H1 (cell line): ENCODE measurements around the gene NEDD4L. TPM values are rescaled to one million over a fixed set of nuclear protein-coding genes. Genes with fewer than 3 reads are reported as not detected.

ENCODE experiments used
- CTCF ChIA-PET: fragments of 300-600 bp; sonication (Branson Sonifier 250); formaldehyde crosslinking; loops from one replicate; lab custom pipeline; 2021; ENCODE audit not compliant: partially characterized antibody; lab: Charles Lee
- POLR2A ChIA-PET: fragments of 300-600 bp; sonication (Branson Sonifier 250); formaldehyde crosslinking; loops from one replicate; lab custom pipeline; 2021; ENCODE audit warnings: inconsistent platforms; ENCODE audit not compliant: partially characterized antibody; lab: Charles Lee
- DNase-seq, 2 experiments: peaks; one replicate each; pipeline versions ENCODE4 v3.0.0 to v3.0.0-alpha.2; 2010 to 2022; ENCODE audit warnings: low spot score in 2 of 2, low read depth in 1 of 2, mixed read lengths in 1 of 2
- FAIRE-seq: peaks from 2 replicates; lab custom pipeline; 2011; peaks lifted over from hg19 to GRCh38; lab: Jason Lieb, UNC
- H2AFZ ChIP-seq: 2 replicates; pipeline ENCODE4 v1.8.1; 2012; ENCODE audit warnings: low read length, inconsistent platforms
- H2AK5ac ChIP-seq: 2 replicates; pipeline ENCODE4 v1.6.1; 2013; ENCODE audit warnings: low read depth, low read length
- H2BK120ac ChIP-seq: replicated peaks from 2 replicates; pipeline ENCODE3; 2013; ENCODE audit warnings: low read depth, low read length, inconsistent platforms
- H2BK12ac ChIP-seq: 2 replicates; pipeline ENCODE4 v1.6.1; 2013; ENCODE audit warnings: low read depth, low read length
- H2BK15ac ChIP-seq: 2 replicates; pipeline ENCODE4 v1.6.1; 2013; ENCODE audit warnings: low read length
- H2BK20ac ChIP-seq: 2 replicates; pipeline ENCODE4 v1.6.1; 2013; ENCODE audit warnings: low read length
- H2BK5ac ChIP-seq: 2 replicates; pipeline ENCODE4 v1.6.1; 2013; ENCODE audit warnings: low read depth, low read length
- H3K14ac ChIP-seq: 2 replicates; pipeline ENCODE4 v1.6.1; 2013; ENCODE audit warnings: inconsistent platforms; ENCODE audit not compliant: insufficient read length
- H3K18ac ChIP-seq: 2 replicates; pipeline ENCODE4 v1.6.1; 2013; ENCODE audit warnings: low read length; ENCODE audit errors: extremely low read depth
- H3K23ac ChIP-seq: 2 replicates; pipeline ENCODE4 v1.6.1; 2013; ENCODE audit warnings: inconsistent platforms; ENCODE audit not compliant: insufficient read length
- H3K23me2 ChIP-seq: 2 replicates; pipeline ENCODE4 v1.6.1; 2013; ENCODE audit warnings: low read depth, low read length
- H3K27ac ChIP-seq: 2 replicates; pipeline ENCODE4 v1.6.1; 2011; ENCODE audit warnings: low read depth, low read length, inconsistent platforms
- H3K27me3 ChIP-seq, 4 experiments: replicated peaks in 1 of 4; 1 replicate in 1 of 4; 2 replicates in 3 of 4; pipeline versions ENCODE4 v1.6.1 to v1.8.1; 2011 to 2013; ENCODE audit warnings: low read length in 3 of 4, mild to moderate bottlenecking in 3 of 4, inconsistent platforms in 2 of 4, mixed read lengths in 2 of 4, moderate library complexity in 1 of 4; ENCODE audit not compliant: control insufficient read depth in 3 of 4, insufficient read depth in 3 of 4; ENCODE audit errors: extremely low read depth in 1 of 4
- H3K36me3 ChIP-seq, 4 experiments: 2 replicates each; pipeline versions ENCODE4 v1.6.1 to v1.8.1; 2011 to 2013; ENCODE audit warnings: mild to moderate bottlenecking in 4 of 4, low read length in 3 of 4, moderate library complexity in 2 of 4, control low read depth in 1 of 4, inconsistent platforms in 1 of 4; ENCODE audit not compliant: insufficient read depth in 4 of 4, control insufficient read depth in 2 of 4
- H3K4ac ChIP-seq: replicated peaks from 2 replicates; pipeline ENCODE3; 2013; ENCODE audit warnings: low read length, low read depth, mixed read lengths, inconsistent platforms; ENCODE audit not compliant: insufficient read length
- H3K4me1 ChIP-seq, 4 experiments: replicated peaks in 1 of 4; 1 replicate in 1 of 4; 2 replicates in 3 of 4; pipeline versions ENCODE4 v1.6.1 to v1.8.1; 2011 to 2013; ENCODE audit warnings: low read length in 3 of 4, inconsistent platforms in 2 of 4, mixed read lengths in 1 of 4; ENCODE audit not compliant: insufficient read depth in 4 of 4, control insufficient read depth in 3 of 4
- H3K4me2 ChIP-seq, 2 experiments: 2 replicates each; pipeline versions ENCODE4 v1.6.1 to v1.8.1; 2011 to 2013; ENCODE audit warnings: low read depth in 2 of 2, low read length in 2 of 2, control low read depth in 1 of 2, inconsistent platforms in 1 of 2, mild to moderate bottlenecking in 1 of 2; ENCODE audit not compliant: insufficient read depth in 1 of 2
- H3K4me3 ChIP-seq, 4 experiments: fragments of 200-600, 300-600 bp in 1 of 4; sonication (generic), shearing (Covaris generic), sonication (Bioruptor Twin) in 1 of 4; 2 replicates each; pipeline versions ENCODE4 v1.5.1 to v1.8.1; 2011 to 2016; ENCODE audit warnings: low read length in 4 of 4, low read depth in 3 of 4, control low read depth in 2 of 4, inconsistent platforms in 2 of 4, mild to moderate bottlenecking in 2 of 4, mixed read lengths in 1 of 4, moderate library complexity in 1 of 4; ENCODE audit not compliant: insufficient read depth in 2 of 4; ENCODE audit errors: extremely low read depth in 1 of 4
- H3K56ac ChIP-seq: replicated peaks from 2 replicates; pipeline ENCODE3; 2013; ENCODE audit warnings: low read depth, mild to moderate bottlenecking, mixed read lengths, low read length, inconsistent platforms; ENCODE audit not compliant: insufficient read length
- H3K79me1 ChIP-seq: 2 replicates; pipeline ENCODE4 v1.6.1; 2013; ENCODE audit warnings: low read depth, low read length, control low read depth
- H3K79me2 ChIP-seq, 2 experiments: 2 replicates each; pipeline versions ENCODE4 v1.6.1 to v1.8.1; 2012 to 2013; ENCODE audit warnings: low read length in 2 of 2, mild to moderate bottlenecking in 2 of 2, inconsistent platforms in 1 of 2; ENCODE audit not compliant: insufficient read depth in 2 of 2, control insufficient read depth in 1 of 2
- H3K9ac ChIP-seq, 4 experiments: replicated peaks in 1 of 4; 1 replicate in 1 of 4; 2 replicates in 3 of 4; pipeline versions ENCODE4 v1.6.1 to v1.8.1; 2011 to 2013; ENCODE audit warnings: low read depth in 3 of 4, low read length in 3 of 4, control low read depth in 2 of 4, mild to moderate bottlenecking in 2 of 4, moderate library complexity in 2 of 4, inconsistent platforms in 1 of 4; ENCODE audit errors: extremely low read depth in 1 of 4
- H3K9me3 ChIP-seq, 2 experiments: 2 replicates each; pipeline versions ENCODE4 v1.6.1 to v1.8.1; 2012 to 2013; ENCODE audit warnings: mild to moderate bottlenecking in 2 of 2, moderate library complexity in 2 of 2, control low read depth in 1 of 2, inconsistent platforms in 1 of 2, low read depth in 1 of 2, low read length in 1 of 2, mixed read lengths in 1 of 2; ENCODE audit not compliant: insufficient read depth in 2 of 2
- H4K20me1 ChIP-seq, 2 experiments: replicated peaks in 1 of 2; 2 replicates each; pipeline versions ENCODE3 to v1.8.1; 2011 to 2013; ENCODE audit warnings: inconsistent platforms in 2 of 2, low read length in 2 of 2, mild to moderate bottlenecking in 1 of 2; ENCODE audit not compliant: insufficient read depth in 2 of 2, control insufficient read depth in 1 of 2
- H4K5ac ChIP-seq: 2 replicates; pipeline ENCODE4 v1.6.1; 2013; ENCODE audit warnings: low read length, low read depth, mixed read lengths, inconsistent platforms; ENCODE audit not compliant: insufficient read length
- H4K8ac ChIP-seq: 2 replicates; pipeline ENCODE4 v1.8.0; 2013; ENCODE audit warnings: mild to moderate bottlenecking, moderate library complexity, low read length, inconsistent platforms; ENCODE audit not compliant: insufficient read depth; ENCODE audit errors: extremely low read depth
- H4K91ac ChIP-seq: replicated peaks from 2 replicates; pipeline ENCODE3; 2013; ENCODE audit warnings: low read length, mixed read lengths, inconsistent platforms; ENCODE audit not compliant: insufficient read length
- ATF3 ChIP-seq: IDR thresholded peaks from 2 replicates; pipeline ENCODE4 v1.6.1; 2011; ENCODE audit warnings: low read depth, mild to moderate bottlenecking, low read length; ENCODE audit not compliant: insufficient read depth
- BRCA1 ChIP-seq: IDR thresholded peaks from 2 replicates; pipeline ENCODE4 v1.6.1; 2012; ENCODE audit warnings: low read depth, low read length, improper control_type of control experiment
- FOSL1 ChIP-seq: IDR thresholded peaks from 2 replicates; pipeline ENCODE4 v1.6.1; 2011; ENCODE audit warnings: mild to moderate bottlenecking, low read depth, low read length, moderate library complexity; ENCODE audit not compliant: insufficient read depth
- RAD21 ChIP-seq, 2 experiments: IDR thresholded peaks in 1 of 2; conservative IDR thresholded peaks in 1 of 2; 2 replicates each; pipeline ENCODE4 v1.6.1; 2011; ENCODE audit warnings: low read depth in 2 of 2, low read length in 2 of 2, improper control_type of control experiment in 1 of 2, inconsistent platforms in 1 of 2, mild to moderate bottlenecking in 1 of 2, moderate library complexity in 1 of 2
- SP4 ChIP-seq: IDR thresholded peaks from 2 replicates; pipeline ENCODE4 v1.6.1; 2012; ENCODE audit warnings: low read length, inconsistent platforms
- WGBS, 2 experiments: shearing (Covaris generic) in 1 of 2; methylation state at CpG; one replicate each; pipeline versions ENCODE4 v1.1.6 to v1.1.7; 2013 to 2015; ENCODE audit warnings: low lambda C conversion rate in 2 of 2, mixed read lengths in 2 of 2, inconsistent platforms in 1 of 2, low coverage in 1 of 2, missing lambda C conversion rate in 1 of 2; ENCODE audit not compliant: insufficient replicate concordance in 2 of 2, insufficient coverage in 1 of 2, insufficient read length in 1 of 2; ENCODE audit errors: extremely low coverage in 1 of 2, missing lambda C conversion rate in 1 of 2; 5-methylcytosine and 5-hydroxymethylcytosine counted together
- polyA plus RNA-seq, 7 experiments: library from polyadenylated mRNA; depleted of rRNA in 3 of 7; stranded (reverse) in 5 of 7; unstranded in 2 of 7; fragments of >200 nt in 5 of 7; fragments of 200-250 nt in 2 of 7; gene quantifications; 1 replicate in 5 of 7; 2 replicates in 1 of 7; 4 replicates in 1 of 7; pipeline versions ENCODE4 v1.2.1 to v1.2.3, GENCODE V29; 2011 to 2013; ENCODE audit warnings: missing spikeins in 2 of 7, mixed read lengths in 2 of 7
- total RNA-seq: library from RNA; stranded (reverse); fragmentation: NEBNext Ultra II Directional; extraction: Animal tissue kit (Norgen Biotek cat#: 25700); gene quantifications from 2 replicates; pipeline ENCODE4 v1.2.1, GENCODE V29; 2021

The NEDD4L gene
- total and polyA plus RNA-seq, 2 of the 8 experiments (the other 6 are each of a cell fraction or from before 2014, with no cell fraction given), result 37.3 to 69.8 TPM

DNA sequence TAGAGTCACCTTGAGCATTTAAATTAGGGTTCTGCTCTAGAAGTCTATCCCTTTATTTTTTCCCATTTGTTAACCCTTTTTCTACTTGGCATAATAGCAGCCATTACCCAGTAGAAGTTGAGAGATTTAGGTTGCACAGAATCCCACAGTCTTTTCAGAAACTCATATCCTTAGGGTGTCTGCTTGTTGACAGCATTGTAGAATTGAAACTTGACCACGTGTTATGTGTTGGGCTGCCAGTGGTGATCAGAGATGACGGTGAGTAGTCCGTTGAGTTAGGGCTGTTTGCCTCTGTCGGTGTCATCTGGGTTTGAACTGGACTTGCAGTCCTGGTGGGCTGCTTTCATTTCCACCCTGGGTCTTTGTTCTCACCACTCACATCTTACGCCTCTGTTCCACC, 114.4 kb downstream of the NEDD4L start:
- Histone ChIP-seq H4K20me1 (peaks cover 0 to 3% of the 10 kb centered on the region in 2 experiments), H3K18ac (no peak overlapping the region), H3K23ac (no peak overlapping the region), H2AFZ (no peak overlapping the region), H3K23me2 (no peaks in the 10 kb centered on the region), H3K14ac (no peak overlapping the region), H3K9ac (no peak overlapping the region), H4K5ac (no peak overlapping the region)
- POLR2A ChIA-PET, result no interaction called here
- no peak for TF ChIP-seq BRCA1
- TF ChIP-seq RAD21 (IDR thresholded peaks at IDR 0.05 in 1 of 2, conservative IDR thresholded peaks at IDR 0.05 in 1 of 2; ENCODE audit: low read depth in 2 of 2, low read length in 2 of 2), result no peak
- no peak for TF ChIP-seq ATF3
- TF ChIP-seq SP4, result no peak
- no peak for TF ChIP-seq FOSL1
- TF ChIP-seq, all 59 proteins: peak for 0
- FAIRE-seq, result no peak
- no peak overlapping the region for H2BK20ac ChIP-seq
- H3K27me3 ChIP-seq, result no peaks in the 10 kb centered on the region
- no peak overlapping the region for H2BK120ac ChIP-seq
- no peaks in the 10 kb centered on the region; a peak in 1 of 7 replicates for H3K4me1 ChIP-seq
- H3K9me3 ChIP-seq, result no peaks in the 10 kb centered on the region
- H2AK5ac ChIP-seq, result no peak overlapping the region
- no peak overlapping the region for H2BK15ac ChIP-seq
- no peak overlapping the region for H3K56ac ChIP-seq
- no peak overlapping the region for H3K4ac ChIP-seq
- no peak overlapping the region for H2BK12ac ChIP-seq
- no peak overlapping the region; the same call in 1 of the 2 replicates for H4K8ac ChIP-seq
- peaks cover 7 to 37% of the 10 kb centered on the region in 2 experiments; a peak in 3 of 4 replicates for H3K79me2 ChIP-seq
- H3K4me2 ChIP-seq, result no peak overlapping the region
- H2BK5ac ChIP-seq, result no peak overlapping the region
- no peak overlapping the region for H4K91ac ChIP-seq
- peaks cover 5% of the 10 kb centered on the region; the same call in 1 of the 2 replicates for H3K79me1 ChIP-seq
- no peak overlapping the region for H3K27ac ChIP-seq
- 88% methylated on average over 5 of the region's 5 CpGs; no CpG with 5 or more reads in 1 of the 2 experiments for WGBS, 2 experiments
- no peak for DNase-seq
- H3K36me3 ChIP-seq, result no peaks in the 10 kb centered on the region
- CTCF ChIA-PET, result interaction anchor here (0.6 kb wide), 1 partner anchor 9 kb away, joined by 3 read pairs; no protein-coding TSS in a partner anchor
- H3K4me3 ChIP-seq, result no peak overlapping the region
